HG02678 (cell line): ENCODE measurements around the gene MAD1L1.
"Not testable (repeated sequence)": the region's sequence is repeated elsewhere in the genome, so short reads cannot be mapped to it uniquely, and the experiment has no call there.

Source experiments
- ATAC-seq: cut with Tn5 transposase; IDR thresholded peaks from one replicate; pipeline ENCODE4 v1.9.1; 2021; ENCODE audit warnings: mild to moderate bottlenecking, moderate library complexity; ENCODE audit not compliant: unreplicated experiment

The MAD1L1 gene

GRCh38 chr7:1977059-1977875 lies 255.5 kb downstream of the MAD1L1 start:
- ATAC-seq = no peak

- ATAC-seq = not testable (repeated sequence)
These were observed 256.2 kb downstream of the MAD1L1 start for GRCh38 chr7:1976521-1976920.

- ATAC-seq = no peak
These were observed 257.2 kb downstream of the MAD1L1 start for GRCh38 chr7:1975581-1975980.

GRCh38 chr7:1975179-1975578 lies 257.6 kb downstream of the MAD1L1 start:
- no peak for ATAC-seq

- no peak for ATAC-seq
These were observed 258.2 kb downstream of the MAD1L1 start for GRCh38 chr7:1974290-1975101.

GRCh38 chr7:1973321-1974251 lies 259.2 kb downstream of the MAD1L1 start:
- no peak for ATAC-seq

- ATAC-seq = no peak
These were observed 260.0 kb downstream of the MAD1L1 start for GRCh38 chr7:1972744-1973143.

GRCh38 chr7:1971946-1972654 lies 260.6 kb downstream of the MAD1L1 start:
- no peak for ATAC-seq

- no peak for ATAC-seq
These were observed 261.9 kb downstream of the MAD1L1 start for GRCh38 chr7:1970895-1971294.

- ATAC-seq = not testable (repeated sequence)
These were observed 262.5 kb downstream of the MAD1L1 start for GRCh38 chr7:1970285-1970660.

GRCh38 chr7:1969459-1970284 lies 263.1 kb downstream of the MAD1L1 start:
- ATAC-seq = no peak

GRCh38 chr7:1968397-1969111 lies 264.2 kb downstream of the MAD1L1 start:
- no peak for ATAC-seq

GRCh38 chr7:1967512-1968396 lies 265.0 kb downstream of the MAD1L1 start:
- no peak for ATAC-seq

GRCh38 chr7:1966631-1967200 lies 266.0 kb downstream of the MAD1L1 start:
- no peak for ATAC-seq

GRCh38 chr7:1965579-1966294 lies 267.0 kb downstream of the MAD1L1 start:
- no peak for ATAC-seq

GRCh38 chr7:1964913-1965578 lies 267.7 kb downstream of the MAD1L1 start:
- no peak for ATAC-seq
